BJ (cell line): ENCODE measurements around the gene VWF. TPM values are rescaled to one million over a fixed set of nuclear protein-coding genes. Genes with fewer than 3 reads are reported as not detected.
"Not testable (repeated sequence)": the region's sequence is repeated elsewhere in the genome, so short reads cannot be mapped to it uniquely, and the experiment has no call there.

Experiments
- CTCF ChIA-PET: fragments of 350-600 bp; formaldehyde crosslinking; extraction: SDS; loops from one replicate; lab custom pipeline; 2021; ENCODE audit warnings: antibody characterized with exemption, inconsistent platforms; lab: Yijun Ruan, JAX
- POLR2A ChIA-PET: fragments of 300-600 bp; sonication (Branson Sonifier 250); formaldehyde crosslinking; extraction: SDS; loops from one replicate; lab custom pipeline; 2021; ENCODE audit warnings: antibody characterized with exemption; lab: Charles Lee
- DNase-seq: peaks from one replicate; pipeline ENCODE4 v3.0.0-alpha.2; 2011; ENCODE audit warnings: low read depth
- H3K27me3 ChIP-seq: 2 replicates; pipeline ENCODE4 v1.6.0; 2011; ENCODE audit warnings: low read length; ENCODE audit not compliant: control insufficient read depth, insufficient read depth
- H3K36me3 ChIP-seq: 2 replicates; pipeline ENCODE4 v1.5.1; 2011; ENCODE audit warnings: low read length; ENCODE audit not compliant: control insufficient read depth, insufficient read depth
- H3K4me3 ChIP-seq: 2 replicates; pipeline ENCODE4 v1.5.1; 2011; ENCODE audit warnings: low read depth, mild to moderate bottlenecking, control low read depth, low read length
- polyA plus RNA-seq: library from polyadenylated mRNA; depleted of rRNA; stranded (reverse); fragments of >200 nt; gene quantifications from 2 replicates; pipeline ENCODE4 v1.2.3, GENCODE V29; 2011
- TF ChIP-seq, protein P1 (sequence below): IDR thresholded peaks from 2 replicates; pipeline ENCODE4 v1.5.1; 2011; ENCODE audit warnings: low read depth, mild to moderate bottlenecking, control low read depth, inconsistent platforms, low read length, moderate library complexity; ENCODE audit not compliant: insufficient read depth

VWF gene
- polyA plus RNA-seq, 1 experiment: 0.06 TPM

DNA sequence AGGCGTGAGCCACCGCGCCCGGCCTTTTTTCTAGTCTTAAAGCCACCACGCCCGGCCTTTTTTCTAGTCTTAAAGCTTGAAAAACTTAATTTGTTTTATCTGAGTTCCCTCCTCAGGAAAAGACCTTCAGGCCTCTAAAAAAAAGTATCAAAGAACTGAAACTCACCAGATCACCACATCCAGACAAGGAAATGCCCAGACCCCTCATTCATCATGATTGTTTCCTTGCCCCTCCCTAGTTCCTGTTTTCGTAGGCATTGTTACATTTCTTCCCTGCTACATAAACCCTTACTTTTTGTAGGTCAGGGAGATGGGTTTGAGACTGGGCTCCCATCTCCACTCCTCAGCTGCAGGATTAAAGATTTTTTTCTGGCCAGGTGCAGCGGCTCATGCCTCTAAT, 21.1 kb upstream of the VWF start:
- TF ChIP-seq, protein P1, sequence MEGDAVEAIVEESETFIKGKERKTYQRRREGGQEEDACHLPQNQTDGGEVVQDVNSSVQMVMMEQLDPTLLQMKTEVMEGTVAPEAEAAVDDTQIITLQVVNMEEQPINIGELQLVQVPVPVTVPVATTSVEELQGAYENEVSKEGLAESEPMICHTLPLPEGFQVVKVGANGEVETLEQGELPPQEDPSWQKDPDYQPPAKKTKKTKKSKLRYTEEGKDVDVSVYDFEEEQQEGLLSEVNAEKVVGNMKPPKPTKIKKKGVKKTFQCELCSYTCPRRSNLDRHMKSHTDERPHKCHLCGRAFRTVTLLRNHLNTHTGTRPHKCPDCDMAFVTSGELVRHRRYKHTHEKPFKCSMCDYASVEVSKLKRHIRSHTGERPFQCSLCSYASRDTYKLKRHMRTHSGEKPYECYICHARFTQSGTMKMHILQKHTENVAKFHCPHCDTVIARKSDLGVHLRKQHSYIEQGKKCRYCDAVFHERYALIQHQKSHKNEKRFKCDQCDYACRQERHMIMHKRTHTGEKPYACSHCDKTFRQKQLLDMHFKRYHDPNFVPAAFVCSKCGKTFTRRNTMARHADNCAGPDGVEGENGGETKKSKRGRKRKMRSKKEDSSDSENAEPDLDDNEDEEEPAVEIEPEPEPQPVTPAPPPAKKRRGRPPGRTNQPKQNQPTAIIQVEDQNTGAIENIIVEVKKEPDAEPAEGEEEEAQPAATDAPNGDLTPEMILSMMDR: no peak
- H3K4me3 ChIP-seq: no peak overlapping the region
- H3K27me3 ChIP-seq: no peaks in the 10 kb centered on the region
- ChIA-PET CTCF (no interaction called here), POLR2A (no interaction called here)
- no peak for DNase-seq
- no peaks in the 10 kb centered on the region for H3K36me3 ChIP-seq

DNA sequence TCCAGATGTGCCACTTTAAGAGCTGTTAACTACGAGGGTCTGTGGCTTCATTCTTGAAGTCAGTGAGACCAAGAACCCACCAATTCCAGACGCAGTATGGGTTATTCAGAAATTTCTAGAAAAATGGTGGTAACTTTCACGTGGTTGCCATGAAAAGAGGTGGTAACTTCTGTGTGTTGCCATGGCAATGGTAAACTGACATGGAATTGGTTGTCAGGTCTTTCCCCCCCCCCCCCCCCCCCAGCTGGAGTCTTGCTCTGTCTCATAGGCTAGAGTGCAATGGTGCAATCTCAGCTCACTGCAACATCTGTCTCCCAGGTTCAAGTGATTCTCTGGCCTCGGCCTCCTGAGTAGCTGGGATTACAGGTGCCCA, 18.8 kb upstream of the VWF start:
- H3K4me3 ChIP-seq: no peak overlapping the region
- CTCF ChIA-PET: interaction anchor here (1.2 to 1.3 kb wide), 2 partner anchors 10 to 52 kb away, joined by 3 read pairs; no protein-coding TSS in a partner anchor
- H3K27me3 ChIP-seq: no peaks in the 10 kb centered on the region
- no peaks in the 10 kb centered on the region for H3K36me3 ChIP-seq
- POLR2A ChIA-PET: no interaction called here
- TF ChIP-seq, protein P1: no peak
- DNase-seq: no peak

DNA sequence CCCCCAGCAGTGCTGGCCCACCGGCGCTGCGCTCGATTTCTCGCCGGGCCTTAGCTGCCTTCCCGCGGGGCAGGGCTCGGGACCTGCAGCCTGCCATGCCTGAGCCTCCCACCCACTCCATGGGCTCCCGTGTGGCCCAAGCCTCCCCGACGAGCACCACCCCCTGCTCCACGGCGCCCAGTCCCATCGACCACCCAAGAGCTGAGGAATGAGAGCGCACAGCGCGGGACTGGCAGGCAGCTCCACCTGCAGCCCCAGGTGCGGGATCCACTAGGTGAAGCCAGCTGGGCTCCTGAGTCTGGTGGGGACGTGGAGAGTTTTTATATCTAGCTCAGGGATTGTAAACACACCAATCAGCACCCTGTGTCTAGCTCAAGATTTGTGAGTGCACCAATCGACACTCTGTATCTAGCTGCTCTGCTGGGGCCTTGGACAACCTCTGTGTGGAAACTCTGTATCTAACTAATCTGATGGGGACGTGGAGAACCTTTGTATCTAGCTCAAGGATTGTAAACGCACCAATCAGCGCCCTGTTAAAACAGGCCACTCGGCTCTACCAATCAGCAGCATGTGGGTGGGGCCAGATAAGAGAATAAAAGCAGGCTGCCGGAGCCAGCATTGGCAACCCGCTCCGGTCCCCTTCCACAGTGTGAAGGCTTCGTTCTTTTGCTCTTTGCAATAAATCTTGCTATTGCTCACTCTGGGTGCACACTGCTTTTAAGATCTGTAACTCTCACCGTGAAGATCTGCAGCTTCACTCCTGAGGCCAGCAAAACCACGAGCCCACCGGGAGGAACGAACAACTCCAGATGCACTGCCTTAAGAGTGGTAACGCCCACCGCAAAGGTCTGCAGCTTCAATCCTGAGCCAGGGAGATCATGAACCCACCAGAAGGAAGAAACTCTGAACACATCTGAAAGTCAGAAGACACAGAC, 18.2 kb upstream of the VWF start:
- H3K27me3 ChIP-seq, POLR2A ChIA-PET, H3K36me3 ChIP-seq, DNase-seq, H3K4me3 ChIP-seq: not testable (repeated sequence)
- CTCF ChIA-PET: interaction anchor here (1.2 to 1.3 kb wide), 2 partner anchors 9 to 53 kb away, joined by 3 read pairs; no protein-coding TSS in a partner anchor

DNA sequence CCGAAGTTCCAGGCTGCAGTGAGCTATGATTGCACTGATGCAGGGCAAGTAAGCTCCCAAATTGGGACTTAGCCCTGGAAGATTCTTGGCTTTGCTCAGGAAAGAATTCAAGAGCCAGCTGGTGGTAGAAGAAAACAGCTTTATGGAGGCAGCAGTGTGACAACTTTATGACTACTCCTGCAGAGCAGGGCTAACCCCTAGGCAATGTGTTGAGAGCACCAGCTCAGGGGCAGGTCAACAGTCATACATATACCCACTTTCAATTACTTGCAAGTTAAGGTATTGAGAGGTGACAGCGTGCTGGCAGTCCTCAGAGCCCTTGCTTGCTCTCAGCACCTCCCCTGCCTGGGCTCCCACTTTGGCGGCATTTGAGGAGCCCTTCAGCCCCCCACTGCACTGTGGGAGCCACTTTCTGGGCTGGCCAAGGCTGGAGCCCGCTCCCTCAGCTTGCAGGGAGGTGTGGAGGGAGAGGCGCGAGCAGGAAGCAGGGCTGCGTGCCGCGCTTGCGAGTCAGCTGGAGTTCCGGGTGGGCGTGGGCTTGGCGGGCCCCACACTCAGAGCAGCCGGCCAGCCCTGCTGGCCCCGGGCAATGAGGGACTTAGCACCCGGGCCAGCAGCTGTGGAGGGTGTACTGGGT, 17.4 kb upstream of the VWF start:
- CTCF ChIA-PET: interaction anchor here (1.0 to 1.3 kb wide), 2 partner anchors 8 to 53 kb away, joined by 3 to 4 read pairs; no protein-coding TSS in a partner anchor
- H3K27me3 ChIP-seq, H3K36me3 ChIP-seq, DNase-seq, POLR2A ChIA-PET, H3K4me3 ChIP-seq: not testable (repeated sequence)

DNA sequence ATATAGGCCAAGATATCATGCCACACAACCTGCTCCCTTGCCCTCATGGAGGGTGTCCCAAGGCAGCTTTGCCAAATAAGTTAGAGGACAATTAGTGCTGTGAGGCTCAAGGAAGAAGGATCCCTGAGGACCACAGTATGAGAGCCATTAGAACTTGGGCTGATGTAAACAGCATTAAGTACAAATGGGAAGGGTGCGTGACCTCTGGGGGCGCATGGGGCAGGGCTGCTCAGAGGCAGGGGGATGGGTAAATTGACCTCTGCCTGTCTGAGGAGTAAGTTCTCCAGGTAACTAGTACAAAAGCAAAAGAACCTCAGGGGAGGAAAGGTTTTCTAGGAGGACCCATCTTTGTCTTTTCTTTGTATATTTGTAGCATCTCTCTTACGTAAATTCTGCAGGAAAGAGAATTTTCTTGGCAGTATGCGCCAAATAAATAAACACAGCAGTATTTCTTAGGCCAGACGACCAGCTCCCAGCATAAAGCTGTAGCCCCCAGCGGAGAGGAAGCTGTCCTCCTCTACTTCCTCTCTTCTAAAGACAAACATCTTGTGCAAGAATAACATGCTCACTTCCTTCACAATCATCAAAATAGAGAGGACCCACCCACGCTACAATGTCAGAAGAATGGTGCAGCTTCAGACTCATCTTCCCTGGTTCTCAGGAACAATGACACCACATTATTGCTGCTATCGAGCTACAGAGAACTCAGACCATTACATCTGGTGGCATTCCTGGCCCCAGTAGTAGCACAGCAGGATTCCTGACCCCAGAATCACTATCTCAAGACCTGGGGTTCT, 16.4 kb upstream of the VWF start:
- TF ChIP-seq, protein P1: no peak
- ChIA-PET CTCF (interaction anchor here (1.0 kb wide), 1 partner anchor 54 kb away, joined by 4 read pairs; no protein-coding TSS in a partner anchor), POLR2A (no interaction called here)
- H3K27me3 ChIP-seq: no peaks in the 10 kb centered on the region
- DNase-seq: no peak
- no peaks in the 10 kb centered on the region for H3K36me3 ChIP-seq
- no peak overlapping the region for H3K4me3 ChIP-seq
